ENCODE measurements around the gene MOGAT2.

Gene MOGAT2

GRCh38 chr11:75717608-75718418, at the start of gene MOGAT2:
Gene MOGAT2 (plus strand): TSS chr11:75717838. CDS start chr11:75717889, 51 bp downstream.
- H3K27ac ChIP-seq = no peak within 1 kb of the TSS
- ChIA-PET POLR2A (ENCODE audit: low non-redundant PET) (no interaction called here), CTCF (interaction anchor here (0.7 kb wide), 1 partner anchor 179 kb away, joined by 3 read pairs; no protein-coding TSS in a partner anchor)
- no peak for DNase-seq (ENCODE audit: low spot score)
- TF ChIP-seq CTCF (conservative IDR thresholded peaks at IDR 0.05; ENCODE audit: low read depth) = no peak

- DNase-seq (ENCODE audit: low spot score) = peak; percentile 38
- CTCF ChIA-PET = interaction anchor here (0.6 to 1.1 kb wide), 3 partner anchors 71 to 122 kb away, joined by 3 to 5 read pairs (median 3); no protein-coding TSS in a partner anchor
- POLR2A ChIA-PET (ENCODE audit: low non-redundant PET) = no interaction called here
- TF ChIP-seq CTCF (conservative IDR thresholded peaks at IDR 0.05; ENCODE audit: low read depth) = no peak
- no peak within 1 kb of the TSS for H3K27ac ChIP-seq
Measured at GRCh38 chr11:75668451-75669297, 49.0 kb upstream of the MOGAT2 start, which contains the start of gene MAP6. Gene MAP6 (minus strand): TSS chr11:75669038. CDS start chr11:75668369, 669 bp downstream.

GRCh38 chr11:75673977-75674582, 43.6 kb upstream of the MOGAT2 start:
- peak; percentile 48 for DNase-seq (ENCODE audit: low spot score)
- TF ChIP-seq CTCF (conservative IDR thresholded peaks at IDR 0.05; ENCODE audit: low read depth) = no peak
- ChIA-PET CTCF (no interaction called here), POLR2A (ENCODE audit: low non-redundant PET) (no interaction called here)
- no peak overlapping the region for H3K27ac ChIP-seq

GRCh38 chr11:75677275-75677674, 40.4 kb upstream of the MOGAT2 start:
- ChIA-PET POLR2A (ENCODE audit: low non-redundant PET) (no interaction called here), CTCF (no interaction called here)
- TF ChIP-seq CTCF (conservative IDR thresholded peaks at IDR 0.05; ENCODE audit: low read depth) = no peak
- DNase-seq (ENCODE audit: low spot score) = no peak
- no peak overlapping the region for H3K27ac ChIP-seq

- POLR2A ChIA-PET (ENCODE audit: low non-redundant PET) = no interaction called here
- DNase-seq (ENCODE audit: low spot score) = no peak
- CTCF ChIA-PET = interaction anchor here (0.5 to 0.7 kb wide), 2 partner anchors 27 to 210 kb away, joined by 3 to 6 read pairs; no protein-coding TSS in a partner anchor
- no peak overlapping the region for H3K27ac ChIP-seq
- TF ChIP-seq CTCF (conservative IDR thresholded peaks at IDR 0.05; ENCODE audit: low read depth) = no peak
Measured at GRCh38 chr11:75677909-75678308, 39.7 kb upstream of the MOGAT2 start.

Data from RWPE1 (cell line).